Mononuclear cell (primary cell): ENCODE results near the gene PRLR. TPM values are rescaled to one million over a fixed set of nuclear protein-coding genes. Genes with fewer than 3 reads are reported as not detected.
"Not testable (repeated sequence)": the region's sequence is repeated elsewhere in the genome, so short reads cannot be mapped to it uniquely, and the experiment has no call there.

Source experiments
- H3K27me3 ChIP-seq: 2 replicates; pipeline ENCODE4 v1.6.0; 2011; ENCODE audit warnings: low read length, control low read depth; ENCODE audit not compliant: insufficient read depth
- H3K4me1 ChIP-seq: 2 replicates; pipeline ENCODE4 v1.5.1; 2011; ENCODE audit warnings: mild to moderate bottlenecking, low read length, control low read depth; ENCODE audit not compliant: insufficient read depth
- H3K4me3 ChIP-seq: 2 replicates; pipeline ENCODE4 v1.5.1; 2011; ENCODE audit warnings: mild to moderate bottlenecking, low read length, moderate library complexity
- H3K9me3 ChIP-seq: 2 replicates; pipeline ENCODE4 v1.5.1; 2011; ENCODE audit warnings: low read depth, mild to moderate bottlenecking, control low read depth, low read length
- total RNA-seq: library from RNA; depleted of rRNA; stranded (reverse); fragments of >200 nt; gene quantifications from one replicate; pipeline ENCODE4 v1.2.3, GENCODE V29; 2012

PRLR gene
- total RNA-seq, 1 donor = 1.6 TPM

DNA sequence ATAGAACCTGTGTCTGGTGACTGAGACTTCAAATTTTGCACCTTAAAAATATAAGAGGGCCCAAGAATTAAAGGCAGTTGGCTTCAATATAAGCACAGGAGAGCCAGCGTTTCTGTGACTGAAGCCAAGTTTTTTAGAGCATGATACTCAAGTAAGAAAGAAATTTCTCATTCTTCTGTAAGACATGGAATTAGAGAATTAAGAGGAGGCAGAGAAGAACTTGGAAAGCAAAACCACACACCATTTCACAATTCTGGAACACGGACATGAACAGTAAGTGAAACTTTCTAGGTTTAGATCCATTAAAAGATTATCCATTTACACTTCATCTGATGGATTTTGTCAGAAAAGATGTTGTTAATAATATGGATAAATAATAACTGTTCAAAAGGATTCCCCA, 173.6 kb downstream of the PRLR start:
- Histone ChIP-seq H3K27me3 (no peaks in the 10 kb centered on the region), H3K9me3 (no peaks in the 10 kb centered on the region), H3K4me1 (no peaks in the 10 kb centered on the region), H3K4me3 (no peak overlapping the region)

GRCh38 chr5:35052838-35053237, 177.4 kb downstream of the PRLR start:
- H3K9me3 ChIP-seq = no peaks in the 10 kb centered on the region
- no peak overlapping the region for H3K4me3 ChIP-seq
- no peaks in the 10 kb centered on the region for H3K27me3 ChIP-seq

DNA sequence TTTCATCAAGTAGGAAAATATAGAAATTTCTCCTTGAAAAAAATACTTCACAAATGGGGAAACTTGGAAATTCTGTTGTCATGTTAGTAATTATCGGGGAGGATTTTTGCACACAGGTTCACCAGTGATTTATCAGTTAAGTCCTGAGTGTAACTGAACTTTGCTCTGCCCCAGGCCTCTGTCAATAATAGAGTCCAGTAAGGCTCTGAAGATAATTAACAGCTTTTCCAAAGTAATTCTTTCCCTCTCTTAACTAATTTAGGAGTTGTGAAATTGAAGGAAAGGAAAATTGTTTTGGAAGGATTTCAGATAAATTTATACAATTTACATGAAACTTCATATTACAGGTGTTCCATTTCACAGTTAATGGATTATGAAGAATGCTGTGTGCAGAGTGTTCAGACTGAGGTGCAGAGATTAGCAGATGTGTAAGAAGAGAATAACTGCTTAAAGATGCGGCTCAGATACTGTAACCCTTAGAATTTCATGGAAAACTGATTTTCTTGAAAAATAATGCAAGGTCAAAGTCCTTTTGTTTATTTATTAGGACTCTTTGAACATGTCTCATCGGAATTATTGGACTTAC, 179.7 kb downstream of the PRLR start:
- Histone ChIP-seq H3K9me3 (no peaks in the 10 kb centered on the region), H3K4me3 (no peak overlapping the region), H3K27me3 (no peaks in the 10 kb centered on the region), H3K4me1 (no peaks in the 10 kb centered on the region)

More at GRCh38 chr5:35052838-35053237, 177.4 kb downstream of the PRLR start:
- no peaks in the 10 kb centered on the region for H3K4me1 ChIP-seq

DNA sequence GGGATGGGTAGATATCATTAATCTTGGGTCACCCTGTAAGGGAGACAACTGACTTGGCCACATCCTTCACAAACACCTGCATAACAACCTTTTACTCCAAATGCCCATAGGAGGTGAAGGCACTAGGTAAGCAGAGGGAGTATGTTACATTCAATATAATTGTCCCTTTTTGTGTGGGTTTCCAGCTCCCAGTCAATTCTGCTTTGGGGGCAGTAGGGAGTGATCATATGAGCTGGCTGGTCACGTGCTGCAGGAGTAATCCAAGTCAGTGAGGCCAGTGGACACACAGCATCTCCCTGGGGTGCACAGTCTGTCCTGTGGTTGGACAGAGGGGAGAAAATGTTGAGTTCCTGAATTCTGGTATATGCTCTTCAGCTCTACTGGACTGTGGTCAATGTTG, 181.4 kb downstream of the PRLR start:
- Histone ChIP-seq H3K27me3 (no peaks in the 10 kb centered on the region), H3K9me3 (no peaks in the 10 kb centered on the region), H3K4me3 (no peak overlapping the region), H3K4me1 (no peaks in the 10 kb centered on the region)

GRCh38 chr5:35047785-35048404, 182.4 kb downstream of the PRLR start, which contains the start of gene AGXT2:
Gene AGXT2 (minus strand): TSS chr5:35047949. CDS start chr5:35047892, 57 bp downstream.
- no peaks in the 10 kb centered on the region for H3K4me1 ChIP-seq
- H3K27me3 ChIP-seq = no peaks in the 10 kb centered on the region
- no peak within 1 kb of the TSS for H3K4me3 ChIP-seq
- no peaks in the 10 kb centered on the region for H3K9me3 ChIP-seq

- no peak overlapping the region for H3K4me3 ChIP-seq
Observed at GRCh38 chr5:35046774-35047173, 183.5 kb downstream of the PRLR start.

GRCh38 chr5:35045280-35045679, 185.0 kb downstream of the PRLR start:
- no peak overlapping the region for H3K4me3 ChIP-seq
- H3K9me3 ChIP-seq = no peaks in the 10 kb centered on the region
- H3K27me3 ChIP-seq = peaks cover 5% of the 10 kb centered on the region

More at GRCh38 chr5:35046774-35047173, 183.5 kb downstream of the PRLR start:
- no peaks in the 10 kb centered on the region for H3K9me3 ChIP-seq
- no peaks in the 10 kb centered on the region for H3K4me1 ChIP-seq
- no peaks in the 10 kb centered on the region for H3K27me3 ChIP-seq

DNA sequence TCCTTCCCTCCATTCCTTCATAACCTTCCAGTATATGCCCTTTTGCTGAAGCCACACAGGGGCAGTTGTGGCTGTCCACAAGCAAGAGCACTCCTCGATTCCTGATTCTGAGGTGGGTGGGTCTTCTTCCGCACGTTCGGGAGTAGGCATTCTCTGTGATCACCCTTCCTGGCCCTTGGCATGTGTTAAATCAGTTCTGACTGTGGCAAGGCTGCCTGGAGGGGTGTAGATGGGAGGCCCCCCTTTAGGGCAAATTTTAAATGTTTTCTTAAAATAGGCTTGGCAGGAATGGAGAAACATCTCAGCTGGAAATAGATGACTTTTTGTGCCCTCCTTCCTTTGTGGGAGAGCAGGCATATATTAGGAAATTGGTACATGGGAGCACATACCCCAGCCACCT, 185.6 kb downstream of the PRLR start:
- H3K4me3 ChIP-seq = no peak overlapping the region
- no peaks in the 10 kb centered on the region for H3K4me1 ChIP-seq
- peaks cover 5% of the 10 kb centered on the region for H3K27me3 ChIP-seq
- no peaks in the 10 kb centered on the region for H3K9me3 ChIP-seq

More at GRCh38 chr5:35045280-35045679, 185.0 kb downstream of the PRLR start:
- H3K4me1 ChIP-seq = no peaks in the 10 kb centered on the region

GRCh38 chr5:35042781-35043180, 187.5 kb downstream of the PRLR start:
- Histone ChIP-seq H3K27me3 (peaks cover 5% of the 10 kb centered on the region), H3K9me3 (no peaks in the 10 kb centered on the region), H3K4me3 (no peak overlapping the region), H3K4me1 (no peaks in the 10 kb centered on the region)

GRCh38 chr5:35041261-35041660, 189.0 kb downstream of the PRLR start:
- Histone ChIP-seq H3K4me1 (no peaks in the 10 kb centered on the region), H3K27me3 (peaks cover 5% of the 10 kb centered on the region), H3K9me3 (no peaks in the 10 kb centered on the region), H3K4me3 (no peak overlapping the region)

GRCh38 chr5:35038891-35039290, 191.4 kb downstream of the PRLR start:
- H3K4me1 ChIP-seq = no peaks in the 10 kb centered on the region
- peaks cover 5% of the 10 kb centered on the region for H3K27me3 ChIP-seq
- no peaks in the 10 kb centered on the region for H3K9me3 ChIP-seq
- no peak overlapping the region for H3K4me3 ChIP-seq

DNA sequence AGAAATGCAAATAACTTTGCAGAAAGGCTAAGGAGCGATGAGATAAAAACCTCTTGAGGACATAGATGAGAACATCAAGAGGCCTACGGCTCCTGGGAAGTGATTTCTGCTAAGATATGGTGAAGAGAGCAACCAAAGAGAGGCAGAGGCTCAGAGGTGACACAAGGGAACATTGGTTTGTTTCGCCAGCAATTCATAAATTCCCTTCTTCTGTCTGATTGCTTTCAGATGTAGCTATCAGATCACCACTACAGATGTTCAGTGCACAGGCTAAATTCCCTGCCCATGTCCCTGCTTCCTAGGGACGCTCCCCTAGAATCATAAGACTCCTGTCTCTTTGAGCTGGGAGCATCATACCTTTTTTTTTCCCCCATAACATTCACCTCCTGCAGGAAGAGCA, 193.8 kb downstream of the PRLR start:
- Histone ChIP-seq H3K4me1 (no peaks in the 10 kb centered on the region), H3K9me3 (no peaks in the 10 kb centered on the region), H3K4me3 (no peak overlapping the region), H3K27me3 (peaks cover 5% of the 10 kb centered on the region)

DNA sequence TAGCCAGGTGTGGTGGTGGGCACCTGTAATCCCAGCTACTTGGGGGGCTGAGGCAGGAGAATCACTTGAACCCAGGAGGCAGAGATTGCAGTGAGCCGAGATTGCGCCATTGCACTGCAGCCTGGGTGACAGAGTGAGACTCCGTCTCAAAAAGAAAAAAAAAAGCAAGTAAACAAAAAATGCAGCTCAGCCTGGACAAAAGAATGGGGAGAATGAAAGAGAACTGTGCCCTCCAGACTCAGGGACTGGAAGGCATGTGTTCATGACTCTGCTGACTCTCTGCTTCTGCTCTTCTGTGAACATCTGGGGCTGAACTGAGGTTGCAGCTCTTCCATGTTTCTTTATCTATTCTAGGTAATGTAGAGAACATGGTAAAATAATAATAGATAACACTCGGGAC, 194.4 kb downstream of the PRLR start:
- H3K4me1 ChIP-seq, H3K4me3 ChIP-seq, H3K27me3 ChIP-seq, H3K9me3 ChIP-seq: not testable (repeated sequence)

DNA sequence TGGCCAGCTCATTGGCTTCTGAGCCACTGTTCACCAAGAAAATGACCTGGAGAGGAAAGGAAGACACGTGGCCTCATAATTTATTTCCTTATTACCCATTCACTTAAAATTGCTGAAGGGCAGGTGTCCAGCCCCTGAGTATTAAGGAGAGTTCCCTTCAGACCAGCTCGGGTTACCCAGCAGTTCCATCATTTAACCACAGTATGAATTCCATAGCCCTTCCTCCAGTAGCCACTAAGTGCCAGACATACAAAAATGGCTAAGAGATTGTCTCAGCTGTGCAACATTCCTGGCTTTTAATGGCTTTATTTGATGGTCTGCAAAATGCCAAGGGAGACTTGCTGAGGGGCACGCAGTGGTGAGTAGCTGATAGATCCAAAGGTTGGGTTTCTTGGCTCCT, 195.0 kb downstream of the PRLR start:
- Histone ChIP-seq H3K4me3 (no peak overlapping the region), H3K27me3 (peaks cover under 1% of the 10 kb centered on the region), H3K4me1 (no peaks in the 10 kb centered on the region), H3K9me3 (no peaks in the 10 kb centered on the region)

DNA sequence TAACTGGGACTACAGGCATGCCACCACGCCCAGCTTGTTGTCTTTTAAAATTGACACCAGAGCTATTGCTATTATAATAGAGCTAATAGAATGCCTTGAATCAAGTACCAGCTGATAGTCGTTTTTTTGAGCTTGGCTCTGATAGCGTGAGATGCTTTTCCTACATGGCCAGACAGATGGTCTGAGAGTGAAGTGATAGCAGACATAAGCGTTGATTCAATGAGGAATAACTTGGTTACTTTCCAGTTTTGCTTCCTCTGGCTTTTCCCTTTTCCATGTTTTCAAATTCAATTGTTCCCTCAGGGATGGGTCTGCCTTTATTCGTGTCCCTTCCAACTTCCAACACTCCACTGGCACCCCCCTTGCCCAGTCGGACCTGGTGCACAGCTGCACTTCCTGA, 197.9 kb downstream of the PRLR start:
- no peaks in the 10 kb centered on the region for H3K9me3 ChIP-seq
- H3K4me3 ChIP-seq = no peak overlapping the region
- no peaks in the 10 kb centered on the region for H3K27me3 ChIP-seq
- H3K4me1 ChIP-seq = no peaks in the 10 kb centered on the region

GRCh38 chr5:35031276-35031675, 199.0 kb downstream of the PRLR start:
- H3K4me3 ChIP-seq = no peak overlapping the region
- no peaks in the 10 kb centered on the region for H3K9me3 ChIP-seq
- peaks cover 3% of the 10 kb centered on the region for H3K27me3 ChIP-seq
- H3K4me1 ChIP-seq = no peaks in the 10 kb centered on the region
